GM12875 (cell line): ENCODE measurements around the gene DCLK2.
"Not testable (repeated sequence)": the region's sequence is repeated elsewhere in the genome, so short reads cannot be mapped to it uniquely, and the experiment has no call there.

Experiments
- H3K4me3 ChIP-seq: one replicate; pipeline ENCODE4 v1.5.1; 2011; ENCODE audit warnings: low read depth, low read length, control low read depth
- CTCF ChIP-seq: IDR thresholded peaks from 2 replicates; pipeline ENCODE4 v1.5.1; 2011; ENCODE audit warnings: low read depth, mild to moderate bottlenecking, control low read depth, inconsistent platforms, low read length, moderate library complexity, borderline replicate concordance; ENCODE audit not compliant: insufficient read depth

Gene DCLK2

GRCh38 chr4:150167054-150167453 lies 88.8 kb downstream of the DCLK2 start:
- no peak for TF ChIP-seq CTCF
- no peak overlapping the region for H3K4me3 ChIP-seq

- TF ChIP-seq CTCF: no peak
- no peak overlapping the region for H3K4me3 ChIP-seq
Measured at GRCh38 chr4:150173432-150173861, 95.2 kb downstream of the DCLK2 start.

- H3K4me3 ChIP-seq: no peak overlapping the region
- no peak for TF ChIP-seq CTCF
Measured at GRCh38 chr4:150173982-150174398, 95.7 kb downstream of the DCLK2 start.

GRCh38 chr4:150176547-150176946 lies 98.3 kb downstream of the DCLK2 start:
- no peak overlapping the region for H3K4me3 ChIP-seq
- TF ChIP-seq CTCF: no peak

GRCh38 chr4:150178161-150178560 lies 99.9 kb downstream of the DCLK2 start:
- H3K4me3 ChIP-seq: no peak overlapping the region
- no peak for TF ChIP-seq CTCF

- no peak for TF ChIP-seq CTCF
Measured at GRCh38 chr4:150181536-150181935, 103.3 kb downstream of the DCLK2 start.

GRCh38 chr4:150182794-150183193 lies 104.5 kb downstream of the DCLK2 start:
- TF ChIP-seq CTCF: no peak
- no peak overlapping the region for H3K4me3 ChIP-seq

More at GRCh38 chr4:150181536-150181935, 103.3 kb downstream of the DCLK2 start:
- H3K4me3 ChIP-seq: no peak overlapping the region

- H3K4me3 ChIP-seq: not testable (repeated sequence)
Measured at GRCh38 chr4:150185033-150185432, 106.8 kb downstream of the DCLK2 start.
